HepG2 (cell line): ENCODE results near the gene SLC16A5. TPM values are rescaled to one million over a fixed set of nuclear protein-coding genes. Genes with fewer than 3 reads are reported as not detected.
A peak's percentile ranks its signal among the peaks of the same experiment; 100 is the strongest.

Experiments used
- FOXO4 ChIP-seq: sonication (generic); formaldehyde crosslinking; conservative IDR thresholded peaks from 2 replicates; pipeline ENCODE4 v1.8.1; 2023; ENCODE audit warnings: missing genetic modification reagents
- GABPB1 ChIP-seq: IDR thresholded peaks from 2 replicates; pipeline ENCODE4 v1.6.1; 2016; ENCODE audit warnings: mild to moderate bottlenecking, missing genetic modification reagents, moderate library complexity, missing compliant biosample characterization
- HNF1A ChIP-seq, 2 experiments: sonication (generic) in 1 of 2; formaldehyde crosslinking in 1 of 2; IDR thresholded peaks; 2 replicates each; pipeline versions ENCODE4 v1.4.0 to v1.6.1; 2016 to 2020; ENCODE audit warnings: borderline replicate concordance in 1 of 2, low read depth in 1 of 2, mild to moderate bottlenecking in 1 of 2, missing genetic modification reagents in 1 of 2
- KLF9 ChIP-seq: IDR thresholded peaks from 2 replicates; pipeline ENCODE4 v1.6.1; 2016; ENCODE audit warnings: low read depth
- NFE2 ChIP-seq: sonication (generic); formaldehyde crosslinking; IDR thresholded peaks from 2 replicates; pipeline ENCODE4 v1.4.0; 2020; ENCODE audit warnings: missing genetic modification reagents
- NFYB ChIP-seq: sonication (generic); formaldehyde crosslinking; IDR thresholded peaks from 2 replicates; pipeline ENCODE4 v1.4.0; 2020; ENCODE audit warnings: missing genetic modification reagents
- PAF1 ChIP-seq: IDR thresholded peaks from 2 replicates; pipeline ENCODE4 v1.6.1; 2016; ENCODE audit warnings: missing genetic modification reagents, missing compliant biosample characterization
- PHF20 ChIP-seq: sonication (generic); formaldehyde crosslinking; IDR thresholded peaks from 2 replicates; pipeline ENCODE4 v1.5.0; 2020; ENCODE audit warnings: mild to moderate bottlenecking, missing genetic modification reagents
- SMAD1 ChIP-seq: sonication (generic); formaldehyde crosslinking; IDR thresholded peaks from 2 replicates; pipeline ENCODE4 v1.4.0; 2020; ENCODE audit warnings: missing genetic modification reagents, low read depth, mild to moderate bottlenecking, borderline replicate concordance
- SMARCC2 ChIP-seq: fragments of 450-650 bp; IDR thresholded peaks from 2 replicates; pipeline ENCODE4 v1.6.1; 2017; ENCODE audit warnings: antibody characterized with exemption, mild to moderate bottlenecking
- TEAD3 ChIP-seq: optimal IDR thresholded peaks from 2 replicates; pipeline ENCODE3; 2016; ENCODE audit warnings: borderline replicate concordance
- TRIM22 ChIP-seq: fragments of 450-650 bp; IDR thresholded peaks from 2 replicates; pipeline ENCODE4 v1.6.1; 2017
- U2AF2 ChIP-seq: fragments of 200-400 bp; formaldehyde crosslinking; IDR thresholded peaks from 2 replicates; pipeline ENCODE4 v1.6.1; 2017; ENCODE audit warnings: low read depth, mild to moderate bottlenecking, low read length
- YY1 ChIP-seq: IDR thresholded peaks from 2 replicates; pipeline ENCODE4 v1.6.1; 2011; ENCODE audit warnings: low read length, low read depth, moderate library complexity, mild to moderate bottlenecking; ENCODE audit not compliant: insufficient read depth, insufficient replicate concordance
- ZBTB37 ChIP-seq: sonication (generic); formaldehyde crosslinking; IDR thresholded peaks from 2 replicates; pipeline ENCODE4 v1.4.0; 2020; ENCODE audit warnings: mild to moderate bottlenecking, missing genetic modification reagents
- ZBTB42 ChIP-seq: sonication (generic); formaldehyde crosslinking; IDR thresholded peaks from 2 replicates; pipeline ENCODE4 v1.5.0; 2020; ENCODE audit warnings: mild to moderate bottlenecking, missing genetic modification reagents
- ZNF230 ChIP-seq: sonication (generic); formaldehyde crosslinking; IDR thresholded peaks from 2 replicates; pipeline ENCODE4 v1.4.0; 2020; ENCODE audit warnings: mild to moderate bottlenecking, missing genetic modification reagents
- ZNF460 ChIP-seq: sonication (generic); formaldehyde crosslinking; IDR thresholded peaks from 2 replicates; pipeline ENCODE4 v1.5.1; 2020; ENCODE audit warnings: missing genetic modification reagents, mild to moderate bottlenecking, borderline replicate concordance
- ZNF501 ChIP-seq: sonication (generic); formaldehyde crosslinking; IDR thresholded peaks from 2 replicates; pipeline ENCODE4 v1.5.1; 2020; ENCODE audit warnings: mild to moderate bottlenecking, moderate library complexity, missing genetic modification reagents
- ZNF83 ChIP-seq: sonication (generic); formaldehyde crosslinking; IDR thresholded peaks from 2 replicates; pipeline ENCODE4 v1.4.0; 2020; ENCODE audit warnings: missing genetic modification reagents, mild to moderate bottlenecking, borderline replicate concordance
- ZNF891 ChIP-seq: sonication (generic); formaldehyde crosslinking; IDR thresholded peaks from 2 replicates; pipeline ENCODE4 v1.5.0; 2020; ENCODE audit warnings: mild to moderate bottlenecking, missing genetic modification reagents
- polyA plus RNA-seq, 8 experiments: library from polyadenylated mRNA; depleted of rRNA in 3 of 8; stranded (reverse) in 7 of 8; unstranded in 1 of 8; fragments of >200 nt; fragmentation: Illumina TruSeq in 4 of 8; extraction: Trizol in 4 of 8; gene quantifications; 2 replicates each; pipeline versions ENCODE4 v1.2.1 to v1.2.3, GENCODE V29; 2011 to 2016; ENCODE audit warnings: low read depth in 4 of 8, missing spikeins in 1 of 8, mixed read lengths in 1 of 8; ENCODE audit not compliant: insufficient read depth in 1 of 8
- total RNA-seq, 5 experiments: library from RNA; depleted of rRNA; stranded (reverse); fragments of >200 nt; fragmentation: Illumina TruSeq; extraction: Trizol; gene quantifications; 2 replicates each; pipeline ENCODE4 v1.2.3, GENCODE V29; 2016; ENCODE audit warnings: low read depth in 1 of 5

Gene SLC16A5
- total and polyA plus RNA-seq, 2 of the 13 experiments (the other 11 are each of a cell fraction or from before 2014, with no cell fraction given): 0.69 to 5.6 TPM

- TF ChIP-seq HNF1A (IDR thresholded peaks at IDR 0.05; ENCODE audit: low read depth) (no peak), HNF1A (CRISPR knock-in tag; IDR thresholded peaks at IDR 0.05; ENCODE audit: borderline replicate concordance) (0 out of 2 replicates have a peak, but pooled peaks have one; percentile 17), GABPB1 (CRISPR knock-in tag) (peak; percentile 76), TEAD3 (peak; percentile 81), ZNF460 (CRISPR knock-in tag) (no peak), TRIM22 (no peak), SMAD1 (no peak), PAF1 (no peak), ZNF230 (peak; percentile 16; the same call in 1 of the 2 replicates), ZNF501 (CRISPR knock-in tag) (no peak), ZBTB42 (CRISPR knock-in tag) (no peak), SMARCC2 (no peak), ZNF891 (no peak), YY1 (peak; percentile 20), ZNF83 (0 out of 2 replicates have a peak, but pooled peaks have one; percentile 20), FOXO4 (CRISPR knock-in tag) (no peak), U2AF2 (no peak), KLF9 (CRISPR knock-in tag) (0 out of 2 replicates have a peak, but pooled peaks have one; percentile 10), NFE2 (CRISPR knock-in tag) (no peak), ZBTB37 (CRISPR knock-in tag) (no peak), NFYB (CRISPR knock-in tag) (no peak), PHF20 (CRISPR knock-in tag) (0 out of 2 replicates have a peak, but pooled peaks have one; percentile 39)
These were observed at the start of gene SLC16A5 (continued) for GRCh38 chr17:75087558-75088453.
